Nephron progenitor cell (in vitro differentiated cells): ENCODE results near the gene SSR4.

Source experiments
- DNase-seq: peaks from one replicate; pipeline ENCODE4 v3.0.0; 2021
- H3K27ac Mint-ChIP-seq: 2 replicates; pipeline ENCODE4 v1.8.0; 2021; ENCODE audit warnings: mild to moderate bottlenecking, moderate library complexity, mixed read lengths
- H3K27me3 Mint-ChIP-seq: 2 replicates; pipeline ENCODE4 v1.8.0; 2021; ENCODE audit warnings: mild to moderate bottlenecking, low read depth, mixed read lengths; ENCODE audit not compliant: poor library complexity
- H3K36me3 Mint-ChIP-seq: 2 replicates; pipeline ENCODE4 v1.8.0; 2021; ENCODE audit warnings: low read depth, mixed read lengths
- H3K4me1 Mint-ChIP-seq: 2 replicates; pipeline ENCODE4 v1.8.0; 2021; ENCODE audit warnings: mixed read lengths
- H3K4me3 Mint-ChIP-seq: 2 replicates; pipeline ENCODE4 v1.8.0; 2021; ENCODE audit warnings: mild to moderate bottlenecking, moderate library complexity, mixed read lengths
- H3K9me3 Mint-ChIP-seq: 2 replicates; pipeline ENCODE4 v1.8.0; 2021; ENCODE audit warnings: mild to moderate bottlenecking, moderate library complexity, mixed read lengths
- TF ChIP-seq, protein P1 (sequence below): fragments of 200-600 bp; sonication (generic); IDR thresholded peaks from 2 replicates; pipeline ENCODE4 v1.5.0; 2021; ENCODE audit warnings: antibody characterized with exemption

Gene SSR4

GRCh38 chrX:153784325-153784967 lies 10.0 kb upstream of the SSR4 start:
- Mint-ChIP-seq H3K27me3 (peaks cover 3% of the 10 kb centered on the region), H3K4me1 (peaks cover 10% of the 10 kb centered on the region), H3K27ac (no peak overlapping the region), H3K9me3 (peaks cover 39% of the 10 kb centered on the region), H3K4me3 (no peak overlapping the region), H3K36me3 (no peaks in the 10 kb centered on the region)
- TF ChIP-seq, protein P1, sequence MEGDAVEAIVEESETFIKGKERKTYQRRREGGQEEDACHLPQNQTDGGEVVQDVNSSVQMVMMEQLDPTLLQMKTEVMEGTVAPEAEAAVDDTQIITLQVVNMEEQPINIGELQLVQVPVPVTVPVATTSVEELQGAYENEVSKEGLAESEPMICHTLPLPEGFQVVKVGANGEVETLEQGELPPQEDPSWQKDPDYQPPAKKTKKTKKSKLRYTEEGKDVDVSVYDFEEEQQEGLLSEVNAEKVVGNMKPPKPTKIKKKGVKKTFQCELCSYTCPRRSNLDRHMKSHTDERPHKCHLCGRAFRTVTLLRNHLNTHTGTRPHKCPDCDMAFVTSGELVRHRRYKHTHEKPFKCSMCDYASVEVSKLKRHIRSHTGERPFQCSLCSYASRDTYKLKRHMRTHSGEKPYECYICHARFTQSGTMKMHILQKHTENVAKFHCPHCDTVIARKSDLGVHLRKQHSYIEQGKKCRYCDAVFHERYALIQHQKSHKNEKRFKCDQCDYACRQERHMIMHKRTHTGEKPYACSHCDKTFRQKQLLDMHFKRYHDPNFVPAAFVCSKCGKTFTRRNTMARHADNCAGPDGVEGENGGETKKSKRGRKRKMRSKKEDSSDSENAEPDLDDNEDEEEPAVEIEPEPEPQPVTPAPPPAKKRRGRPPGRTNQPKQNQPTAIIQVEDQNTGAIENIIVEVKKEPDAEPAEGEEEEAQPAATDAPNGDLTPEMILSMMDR: no peak
- no peak for DNase-seq

- H3K36me3 Mint-ChIP-seq: peaks cover 9% of the 10 kb centered on the region
- H3K4me3 Mint-ChIP-seq: no peak overlapping the region
- H3K4me1 Mint-ChIP-seq: no peaks in the 10 kb centered on the region
- H3K27me3 Mint-ChIP-seq: peaks cover 3% of the 10 kb centered on the region
- H3K9me3 Mint-ChIP-seq: peaks cover 41% of the 10 kb centered on the region
- TF ChIP-seq, protein P1: no peak
- H3K27ac Mint-ChIP-seq: no peak overlapping the region
- no peak for DNase-seq
Observed at GRCh38 chrX:153786669-153787068, 7.8 kb upstream of the SSR4 start.

GRCh38 chrX:153789654-153790053 lies 4.8 kb upstream of the SSR4 start:
- Mint-ChIP-seq H3K4me3 (no peak overlapping the region), H3K4me1 (peaks cover 9% of the 10 kb centered on the region), H3K27ac (no peak overlapping the region), H3K36me3 (peaks cover 9% of the 10 kb centered on the region), H3K9me3 (peaks cover 49% of the 10 kb centered on the region), H3K27me3 (peaks cover 3% of the 10 kb centered on the region)
- DNase-seq: no peak
- TF ChIP-seq, protein P1: no peak

DNA sequence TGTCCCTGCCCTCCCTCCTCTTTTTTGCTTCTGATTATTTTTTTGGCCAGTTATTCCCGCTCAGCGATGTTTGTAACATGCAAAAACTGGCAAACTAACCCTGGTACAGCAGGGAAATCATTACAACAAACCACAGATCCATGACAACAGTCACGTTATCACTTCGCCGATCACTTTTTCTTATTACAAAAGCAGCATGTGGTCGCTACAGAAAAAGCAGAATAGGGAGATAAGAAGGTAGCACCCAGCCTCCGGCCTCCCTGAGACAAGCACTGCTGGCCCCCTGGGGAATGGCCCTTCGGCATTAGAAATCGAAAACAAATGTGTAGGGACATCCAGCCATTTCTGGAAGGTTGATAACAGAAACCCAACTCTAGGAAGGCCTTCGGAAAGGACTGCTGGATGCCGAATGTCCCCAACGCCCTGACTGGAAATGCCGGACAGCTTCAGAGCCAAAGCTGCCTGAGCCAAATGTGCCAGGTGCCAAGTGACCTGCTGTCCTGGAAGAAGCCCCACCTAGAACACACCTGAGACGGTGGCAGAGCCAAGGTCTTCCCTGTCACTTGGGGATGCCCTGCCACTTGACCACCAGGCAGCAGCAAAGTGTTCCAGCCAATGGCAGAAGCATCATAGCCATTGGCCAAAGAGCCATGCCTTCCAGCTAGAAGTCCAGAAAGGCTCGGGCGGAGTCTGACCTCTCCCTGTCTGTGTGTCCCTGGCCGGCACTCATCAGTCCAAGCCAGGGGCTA lies 3.2 kb upstream of the SSR4 start:
- Mint-ChIP-seq H3K9me3 (peaks cover 54% of the 10 kb centered on the region), H3K4me3 (no peak overlapping the region), H3K27me3 (peaks cover 3% of the 10 kb centered on the region), H3K27ac (no peak overlapping the region), H3K36me3 (peaks cover 11% of the 10 kb centered on the region), H3K4me1 (peaks cover 17% of the 10 kb centered on the region)
- DNase-seq: no peak
- TF ChIP-seq, protein P1: no peak

DNA sequence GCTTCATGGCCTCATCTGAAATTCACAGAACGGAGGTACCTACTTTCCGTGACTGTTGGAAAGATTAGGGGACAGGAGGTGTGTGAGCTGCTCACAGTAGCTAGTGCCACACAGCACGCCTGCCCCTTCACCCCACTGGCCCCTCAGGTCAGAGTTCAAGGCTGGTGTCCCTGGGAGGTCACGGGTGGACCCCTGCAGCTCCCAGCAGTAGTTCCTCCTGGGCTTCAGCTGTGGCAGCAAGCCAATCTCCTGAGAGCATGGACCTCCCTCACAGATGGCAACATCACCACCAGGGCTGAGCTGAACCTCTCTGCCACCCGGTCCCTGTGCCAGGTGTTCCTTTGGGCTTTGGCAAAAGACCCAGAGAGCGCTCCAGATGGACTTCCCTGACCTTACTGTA lies 2.1 kb upstream of the SSR4 start:
- peaks cover 56% of the 10 kb centered on the region for H3K9me3 Mint-ChIP-seq
- TF ChIP-seq, protein P1: no peak
- no peak overlapping the region for H3K4me3 Mint-ChIP-seq
- H3K27me3 Mint-ChIP-seq: peaks cover 3% of the 10 kb centered on the region
- no peak for DNase-seq
- H3K4me1 Mint-ChIP-seq: peaks cover 23% of the 10 kb centered on the region
- H3K36me3 Mint-ChIP-seq: peaks cover 15% of the 10 kb centered on the region
- no peak overlapping the region for H3K27ac Mint-ChIP-seq
